GM12878 (cell line): ENCODE data around the gene LEKR1. TPM values are rescaled to one million over a fixed set of nuclear protein-coding genes. Genes with fewer than 3 reads are reported as not detected.

Source experiments
- ATAC-seq: fragments of 200-7000 bp; cut with Tn5 transposase; 3 replicates; pipeline ENCODE4 v1.9.1; 2020; ENCODE audit warnings: mild to moderate bottlenecking, moderate library complexity
- BruUV-seq: library from RNA; stranded (reverse); fragments of 400-500 nt; replicated peaks from 2 replicates; lab custom pipeline; 2021; lab: Mats Ljungman, UMichigan
- CTCF ChIA-PET: fragments of 300-600 bp; sonication (Branson Sonifier 250); formaldehyde crosslinking; extraction: SDS; loops from one replicate; lab custom pipeline; 2021; ENCODE audit warnings: inconsistent platforms; lab: Yijun Ruan, JAX
- POLR2A ChIA-PET: fragments of 350-600 bp; formaldehyde crosslinking; extraction: SDS; loops from one replicate; lab custom pipeline; 2021; ENCODE audit warnings: inconsistent platforms; lab: Charles Lee
- RAD21 ChIA-PET: fragments of 300-600 bp; sonication (Branson Sonifier 250); formaldehyde crosslinking; loops from one replicate; lab custom pipeline; 2023; ENCODE audit warnings: antibody characterized with exemption; ENCODE audit not compliant: unreplicated experiment; lab: Charles Lee
- SMC1A ChIA-PET: fragments of 300-600 bp; sonication (Branson Sonifier 250); formaldehyde crosslinking; loops from one replicate; lab custom pipeline; 2023; ENCODE audit not compliant: unreplicated experiment, uncharacterized antibody; lab: Charles Lee
- DNase-seq: peaks from one replicate; pipeline ENCODE4 v3.0.0-alpha.2; 2011; ENCODE audit warnings: low read depth, low spot score
- FAIRE-seq: peaks from 3 replicates; lab custom pipeline; 2011; peaks lifted over from hg19 to GRCh38; lab: Jason Lieb, UNC
- H2AFZ ChIP-seq: 2 replicates; pipeline ENCODE4 v1.6.0; 2011; ENCODE audit warnings: low read depth, low read length, control low read depth; ENCODE audit not compliant: control insufficient read depth
- H3K27ac ChIP-seq: 2 replicates; pipeline ENCODE4 v1.5.1; 2011; ENCODE audit warnings: control low read depth; ENCODE audit not compliant: control insufficient read depth, insufficient read depth
- H3K27me3 ChIP-seq, 2 experiments: replicated peaks in 1 of 2; 2 replicates each; pipeline versions ENCODE4 v1.6.0 to v1.6.1; 2011; ENCODE audit warnings: low read length in 1 of 2; ENCODE audit not compliant: control insufficient read depth in 2 of 2, insufficient read depth in 2 of 2
- H3K36me3 ChIP-seq, 2 experiments: 2 replicates each; pipeline ENCODE4 v1.5.1; 2011; ENCODE audit warnings: low read length in 1 of 2; ENCODE audit not compliant: control insufficient read depth in 2 of 2, insufficient read depth in 2 of 2
- H3K4me1 ChIP-seq: 2 replicates; pipeline ENCODE4 v1.6.1; 2011; ENCODE audit warnings: mild to moderate bottlenecking, low read length, moderate library complexity, mixed read lengths; ENCODE audit not compliant: control insufficient read depth, insufficient read depth
- H3K4me2 ChIP-seq: 2 replicates; pipeline ENCODE4 v1.6.0; 2011; ENCODE audit warnings: control low read depth; ENCODE audit not compliant: control insufficient read depth, insufficient read depth
- H3K4me3 ChIP-seq: fragments of 200-600 bp; sonication (generic); 2 replicates; pipeline ENCODE4 v1.5.1; 2016
- H3K79me2 ChIP-seq: 2 replicates; pipeline ENCODE4 v1.6.0; 2011; ENCODE audit warnings: low read length; ENCODE audit not compliant: control insufficient read depth, insufficient read depth
- H3K9ac ChIP-seq: 2 replicates; pipeline ENCODE4 v1.8.0; 2011; ENCODE audit warnings: low read length, control low read depth, mixed read lengths; ENCODE audit not compliant: control insufficient read depth, insufficient read depth
- H3K9me3 ChIP-seq: replicated peaks from 3 replicates; pipeline ENCODE4 v1.5.1; 2011; ENCODE audit warnings: mild to moderate bottlenecking, low read length; ENCODE audit not compliant: control insufficient read depth, insufficient read depth
- H4K20me1 ChIP-seq: 2 replicates; pipeline ENCODE4 v1.6.0; 2011; ENCODE audit not compliant: control insufficient read depth, insufficient read depth
- EED ChIP-seq: sonication (generic); IDR thresholded peaks from 2 replicates; pipeline ENCODE4 v1.6.1; 2016; ENCODE audit warnings: antibody characterized with exemption, low read depth
- NFYA ChIP-seq: IDR thresholded peaks from 2 replicates; pipeline ENCODE4 v1.6.1; 2011; ENCODE audit warnings: low read depth, mild to moderate bottlenecking, low read length, improper control_type of control experiment, borderline replicate concordance
- NFYB ChIP-seq: IDR thresholded peaks from 2 replicates; pipeline ENCODE4 v1.6.1; 2011; ENCODE audit warnings: low read depth, mild to moderate bottlenecking, low read length, improper control_type of control experiment, moderate library complexity; ENCODE audit not compliant: insufficient read depth
- POLR2A ChIP-seq: IDR thresholded peaks from 2 replicates; pipeline ENCODE4 v1.6.1; 2011; ENCODE audit warnings: low read depth, mild to moderate bottlenecking, low read length
- TCF3 ChIP-seq: IDR thresholded peaks from 2 replicates; pipeline ENCODE4 v1.6.1; 2012; ENCODE audit warnings: low read depth, mild to moderate bottlenecking, low read length, borderline replicate concordance; ENCODE audit not compliant: insufficient read depth
- YY1 ChIP-seq: IDR thresholded peaks from 2 replicates; pipeline ENCODE4 v1.6.1; 2011; ENCODE audit warnings: low read depth, mild to moderate bottlenecking, low read length
- WGBS: methylation state at CpG from one replicate; pipeline ENCODE4 v1.1.6; 2016; ENCODE audit warnings: low lambda C conversion rate; ENCODE audit not compliant: insufficient replicate concordance, insufficient coverage; ENCODE audit errors: missing lambda C conversion rate; 5-methylcytosine and 5-hydroxymethylcytosine counted together
- in situ Hi-C: fragments of 300-500 bp; cut with MboI; formaldehyde crosslinking; loops from 9 replicates; pipeline ENCODE4 v1.14.3; 2018; ENCODE audit warnings: mixed read lengths
- intact Hi-C: fragments of 100-400 bp; cut with micrococcal nuclease; formaldehyde crosslinking; loops from one replicate; pipeline ENCODE4 v1.14.2; 2022; ENCODE audit not compliant: unreplicated experiment
- polyA plus RNA-seq, 11 experiments: library from polyadenylated mRNA; depleted of rRNA in 4 of 11; unstranded in 6 of 11; stranded (reverse) in 5 of 11; fragments of >200 nt; fragmentation: Nextera tagmentation in 4 of 11; fragmentation: Illumina TruSeq in 1 of 11; extraction: Ambion mirVana in 4 of 11; extraction: Trizol in 1 of 11; gene quantifications; 1 replicate in 1 of 11; 2 replicates in 10 of 11; pipeline versions ENCODE4 v1.2.1 to v1.2.3, GENCODE V29; 2011 to 2016; ENCODE audit warnings: inconsistent platforms in 2 of 11, missing spikeins in 2 of 11, low read depth in 1 of 11
- total RNA-seq, 4 experiments: library from RNA; depleted of rRNA in 3 of 4; stranded (reverse); fragments of >200 nt in 3 of 4; fragmentation: Illumina TruSeq in 1 of 4; extraction: Trizol in 1 of 4; gene quantifications; 2 replicates each; pipeline versions ENCODE4 v1.2.1 to v1.2.3, GENCODE V29; 2013 to 2021
- TF ChIP-seq, protein P1 (sequence below): fragments of 450-650 bp; IDR thresholded peaks from 2 replicates; pipeline ENCODE4 v1.6.1; 2016; ENCODE audit warnings: mild to moderate bottlenecking, moderate library complexity, borderline replicate concordance
- TF ChIP-seq, protein P2 (sequence below): IDR thresholded peaks from 2 replicates; pipeline ENCODE4 v1.6.1; 2012; ENCODE audit warnings: low read depth, low read length, improper control_type of control experiment
- TF ChIP-seq, protein P3 (sequence below): fragments of 450-650 bp; IDR thresholded peaks from 2 replicates; pipeline ENCODE4 v1.6.1; 2016; ENCODE audit warnings: mild to moderate bottlenecking
- TF ChIP-seq, protein P4 (sequence below): fragments of 450-650 bp; IDR thresholded peaks from 2 replicates; pipeline ENCODE4 v1.6.1; 2018; ENCODE audit warnings: mild to moderate bottlenecking, low read depth, moderate library complexity; ENCODE audit not compliant: partially characterized antibody

LEKR1 gene
- total and polyA plus RNA-seq, 10 of the 15 experiments (the other 5 are each of a cell fraction or from before 2014, with no cell fraction given): 0.48 to 3.2 (median 1.3) TPM

DNA sequence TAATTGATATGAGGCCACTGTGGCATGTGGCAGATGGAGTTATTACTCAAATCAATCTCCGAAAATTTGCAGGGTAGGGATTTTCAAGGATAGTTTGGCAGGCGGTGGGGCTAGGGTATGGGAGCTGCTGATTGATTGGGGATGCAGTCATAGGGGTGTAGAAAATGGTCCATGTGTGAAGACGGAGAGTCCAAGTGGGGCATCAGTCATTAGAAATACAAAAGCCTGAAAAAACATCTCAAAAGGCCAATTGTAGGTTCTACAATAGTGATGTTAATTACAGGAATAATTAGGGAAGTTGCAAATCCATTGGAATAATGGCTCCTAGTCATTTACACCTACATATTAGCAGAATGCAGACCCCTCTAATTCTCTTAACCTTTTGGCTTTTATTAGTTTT lies 4.9 kb downstream of the LEKR1 start:
- ChIA-PET CTCF (interaction anchor here (0.6 kb wide), 2 partner anchors 11 to 463 kb away, joined by 3 read pairs; no protein-coding TSS in a partner anchor), SMC1A (no interaction called here)
- intact Hi-C loops: no loop called here
- no TSS peak for BruUV-seq
- H3K4me2 ChIP-seq: no peak overlapping the region
- no peak for FAIRE-seq
- 0 out of 2 replicates have a peak, but pooled peaks cover 2% of the 10 kb centered on the region for H3K79me2 ChIP-seq
- H3K9me3 ChIP-seq: no peaks in the 10 kb centered on the region
- no peaks in the 10 kb centered on the region for H3K27me3 ChIP-seq
- H3K4me3 ChIP-seq: no peak overlapping the region
- no peak overlapping the region for H3K27ac ChIP-seq
- TF ChIP-seq, protein P1, sequence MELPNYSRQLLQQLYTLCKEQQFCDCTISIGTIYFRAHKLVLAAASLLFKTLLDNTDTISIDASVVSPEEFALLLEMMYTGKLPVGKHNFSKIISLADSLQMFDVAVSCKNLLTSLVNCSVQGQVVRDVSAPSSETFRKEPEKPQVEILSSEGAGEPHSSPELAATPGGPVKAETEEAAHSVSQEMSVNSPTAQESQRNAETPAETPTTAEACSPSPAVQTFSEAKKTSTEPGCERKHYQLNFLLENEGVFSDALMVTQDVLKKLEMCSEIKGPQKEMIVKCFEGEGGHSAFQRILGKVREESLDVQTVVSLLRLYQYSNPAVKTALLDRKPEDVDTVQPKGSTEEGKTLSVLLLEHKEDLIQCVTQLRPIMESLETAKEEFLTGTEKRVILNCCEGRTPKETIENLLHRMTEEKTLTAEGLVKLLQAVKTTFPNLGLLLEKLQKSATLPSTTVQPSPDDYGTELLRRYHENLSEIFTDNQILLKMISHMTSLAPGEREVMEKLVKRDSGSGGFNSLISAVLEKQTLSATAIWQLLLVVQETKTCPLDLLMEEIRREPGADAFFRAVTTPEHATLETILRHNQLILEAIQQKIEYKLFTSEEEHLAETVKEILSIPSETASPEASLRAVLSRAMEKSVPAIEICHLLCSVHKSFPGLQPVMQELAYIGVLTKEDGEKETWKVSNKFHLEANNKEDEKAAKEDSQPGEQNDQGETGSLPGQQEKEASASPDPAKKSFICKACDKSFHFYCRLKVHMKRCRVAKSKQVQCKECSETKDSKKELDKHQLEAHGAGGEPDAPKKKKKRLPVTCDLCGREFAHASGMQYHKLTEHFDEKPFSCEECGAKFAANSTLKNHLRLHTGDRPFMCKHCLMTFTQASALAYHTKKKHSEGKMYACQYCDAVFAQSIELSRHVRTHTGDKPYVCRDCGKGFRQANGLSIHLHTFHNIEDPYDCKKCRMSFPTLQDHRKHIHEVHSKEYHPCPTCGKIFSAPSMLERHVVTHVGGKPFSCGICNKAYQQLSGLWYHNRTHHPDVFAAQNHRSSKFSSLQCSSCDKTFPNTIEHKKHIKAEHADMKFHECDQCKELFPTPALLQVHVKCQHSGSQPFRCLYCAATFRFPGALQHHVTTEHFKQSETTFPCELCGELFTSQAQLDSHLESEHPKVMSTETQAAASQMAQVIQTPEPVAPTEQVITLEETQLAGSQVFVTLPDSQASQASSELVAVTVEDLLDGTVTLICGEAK: no peak
- TF ChIP-seq, protein P2, sequence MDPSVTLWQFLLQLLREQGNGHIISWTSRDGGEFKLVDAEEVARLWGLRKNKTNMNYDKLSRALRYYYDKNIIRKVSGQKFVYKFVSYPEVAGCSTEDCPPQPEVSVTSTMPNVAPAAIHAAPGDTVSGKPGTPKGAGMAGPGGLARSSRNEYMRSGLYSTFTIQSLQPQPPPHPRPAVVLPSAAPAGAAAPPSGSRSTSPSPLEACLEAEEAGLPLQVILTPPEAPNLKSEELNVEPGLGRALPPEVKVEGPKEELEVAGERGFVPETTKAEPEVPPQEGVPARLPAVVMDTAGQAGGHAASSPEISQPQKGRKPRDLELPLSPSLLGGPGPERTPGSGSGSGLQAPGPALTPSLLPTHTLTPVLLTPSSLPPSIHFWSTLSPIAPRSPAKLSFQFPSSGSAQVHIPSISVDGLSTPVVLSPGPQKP: no peak
- no peak for TF ChIP-seq NFYA
- no peak for TF ChIP-seq TCF3
- TF ChIP-seq EED: no peak
- no peak for TF ChIP-seq NFYB
- no peak for TF ChIP-seq YY1
- TF ChIP-seq, protein P3, sequence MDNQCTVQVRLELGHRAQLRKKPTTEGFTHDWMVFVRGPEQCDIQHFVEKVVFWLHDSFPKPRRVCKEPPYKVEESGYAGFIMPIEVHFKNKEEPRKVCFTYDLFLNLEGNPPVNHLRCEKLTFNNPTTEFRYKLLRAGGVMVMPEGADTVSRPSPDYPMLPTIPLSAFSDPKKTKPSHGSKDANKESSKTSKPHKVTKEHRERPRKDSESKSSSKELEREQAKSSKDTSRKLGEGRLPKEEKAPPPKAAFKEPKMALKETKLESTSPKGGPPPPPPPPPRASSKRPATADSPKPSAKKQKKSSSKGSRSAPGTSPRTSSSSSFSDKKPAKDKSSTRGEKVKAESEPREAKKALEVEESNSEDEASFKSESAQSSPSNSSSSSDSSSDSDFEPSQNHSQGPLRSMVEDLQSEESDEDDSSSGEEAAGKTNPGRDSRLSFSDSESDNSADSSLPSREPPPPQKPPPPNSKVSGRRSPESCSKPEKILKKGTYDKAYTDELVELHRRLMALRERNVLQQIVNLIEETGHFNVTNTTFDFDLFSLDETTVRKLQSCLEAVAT: no peak
- TF ChIP-seq, protein P4, sequence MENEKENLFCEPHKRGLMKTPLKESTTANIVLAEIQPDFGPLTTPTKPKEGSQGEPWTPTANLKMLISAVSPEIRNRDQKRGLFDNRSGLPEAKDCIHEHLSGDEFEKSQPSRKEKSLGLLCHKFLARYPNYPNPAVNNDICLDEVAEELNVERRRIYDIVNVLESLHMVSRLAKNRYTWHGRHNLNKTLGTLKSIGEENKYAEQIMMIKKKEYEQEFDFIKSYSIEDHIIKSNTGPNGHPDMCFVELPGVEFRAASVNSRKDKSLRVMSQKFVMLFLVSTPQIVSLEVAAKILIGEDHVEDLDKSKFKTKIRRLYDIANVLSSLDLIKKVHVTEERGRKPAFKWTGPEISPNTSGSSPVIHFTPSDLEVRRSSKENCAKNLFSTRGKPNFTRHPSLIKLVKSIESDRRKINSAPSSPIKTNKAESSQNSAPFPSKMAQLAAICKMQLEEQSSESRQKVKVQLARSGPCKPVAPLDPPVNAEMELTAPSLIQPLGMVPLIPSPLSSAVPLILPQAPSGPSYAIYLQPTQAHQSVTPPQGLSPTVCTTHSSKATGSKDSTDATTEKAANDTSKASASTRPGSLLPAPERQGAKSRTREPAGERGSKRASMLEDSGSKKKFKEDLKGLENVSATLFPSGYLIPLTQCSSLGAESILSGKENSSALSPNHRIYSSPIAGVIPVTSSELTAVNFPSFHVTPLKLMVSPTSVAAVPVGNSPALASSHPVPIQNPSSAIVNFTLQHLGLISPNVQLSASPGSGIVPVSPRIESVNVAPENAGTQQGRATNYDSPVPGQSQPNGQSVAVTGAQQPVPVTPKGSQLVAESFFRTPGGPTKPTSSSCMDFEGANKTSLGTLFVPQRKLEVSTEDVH: no peak
- TF ChIP-seq POLR2A: no peak
- TF ChIP-seq, all 136 proteins: peak for 0
- RAD21 ChIA-PET: no interaction called here
- Histone ChIP-seq H3K9ac (no peak overlapping the region), H3K4me1 (peaks cover 4% of the 10 kb centered on the region; the same call in 1 of the 2 replicates), H4K20me1 (no peaks in the 10 kb centered on the region), H2AFZ (no peak overlapping the region), H3K36me3 (no peaks in the 10 kb centered on the region)
- 100% methylated on average over 3 of the region's 3 CpGs for WGBS
- ATAC-seq (no peak), DNase-seq (no peak)
- in situ Hi-C loops: no loop called here
- POLR2A ChIA-PET: no interaction called here
